Neuronal stem cell (in vitro differentiated cells): Measurements from ENCODE around the gene SPATC1L.
"Not testable (repeated sequence)": the region's sequence is repeated elsewhere in the genome, so short reads cannot be mapped to it uniquely, and the experiment has no call there.

Source experiments
- DNase-seq: peaks from one replicate; pipeline ENCODE4 v3.0.0-alpha.2; 2013; ENCODE audit warnings: low spot score
- H2AFZ ChIP-seq: one replicate; pipeline ENCODE4 v1.6.1; 2013; ENCODE audit warnings: mild to moderate bottlenecking, low read length, inconsistent platforms
- H2AK5ac ChIP-seq: 2 replicates; pipeline ENCODE4 v1.6.1; 2013; ENCODE audit warnings: low read depth, mild to moderate bottlenecking, inconsistent platforms, low read length, moderate library complexity, mixed read lengths
- H2BK120ac ChIP-seq: 2 replicates; pipeline ENCODE4 v1.6.1; 2013; ENCODE audit warnings: low read depth, mild to moderate bottlenecking, inconsistent platforms, low read length, moderate library complexity, mixed read lengths
- H2BK12ac ChIP-seq: one replicate; pipeline ENCODE4 v1.6.1; 2013; ENCODE audit warnings: low read length, inconsistent platforms
- H2BK15ac ChIP-seq: 2 replicates; pipeline ENCODE4 v1.6.1; 2013; ENCODE audit warnings: mild to moderate bottlenecking, low read length, inconsistent platforms, mixed read lengths
- H2BK5ac ChIP-seq: one replicate; pipeline ENCODE4 v1.6.1; 2013; ENCODE audit warnings: inconsistent platforms, mild to moderate bottlenecking, low read length, moderate library complexity
- H3K14ac ChIP-seq: one replicate; pipeline ENCODE4 v1.6.1; 2013; ENCODE audit warnings: low read length, inconsistent platforms
- H3K18ac ChIP-seq: 2 replicates; pipeline ENCODE4 v1.6.1; 2013; ENCODE audit warnings: low read length, inconsistent platforms
- H3K23ac ChIP-seq: 2 replicates; pipeline ENCODE4 v1.6.1; 2013; ENCODE audit warnings: low read depth, mild to moderate bottlenecking, mixed read lengths, low read length, inconsistent platforms; ENCODE audit not compliant: poor library complexity
- H3K27ac ChIP-seq: replicated peaks from 3 replicates; pipeline ENCODE4 v1.5.1; 2013; ENCODE audit warnings: low read length, inconsistent platforms
- H3K27me3 ChIP-seq, 3 experiments: 2 replicates each; pipeline ENCODE4 v1.6.1; 2013; ENCODE audit warnings: low read length in 3 of 3, mild to moderate bottlenecking in 2 of 3, inconsistent platforms in 1 of 3, low read depth in 1 of 3, mixed read lengths in 1 of 3, moderate library complexity in 1 of 3; ENCODE audit not compliant: control insufficient read depth in 3 of 3, insufficient read depth in 3 of 3
- H3K36me3 ChIP-seq, 2 donors: replicated peaks in 1 of 2; 2 replicates each; pipeline ENCODE4 v1.6.1; 2013; ENCODE audit warnings: low read length in 2 of 2; ENCODE audit not compliant: control insufficient read depth in 2 of 2, insufficient read depth in 2 of 2
- H3K4ac ChIP-seq: 2 replicates; pipeline ENCODE4 v1.6.1; 2013; ENCODE audit warnings: inconsistent platforms, mild to moderate bottlenecking, low read length, moderate library complexity
- H3K4me1 ChIP-seq, 2 donors: 1 replicate in 1 of 2; 2 replicates in 1 of 2; pipeline ENCODE4 v1.6.1; 2013; ENCODE audit warnings: low read length in 2 of 2, low read depth in 1 of 2; ENCODE audit not compliant: control insufficient read depth in 2 of 2, insufficient read depth in 1 of 2
- H3K4me2 ChIP-seq: one replicate; pipeline ENCODE4 v1.6.1; 2013; ENCODE audit warnings: mild to moderate bottlenecking, low read length, inconsistent platforms; ENCODE audit not compliant: insufficient read depth, poor library complexity, severe bottlenecking
- H3K4me3 ChIP-seq, 2 donors: 2 replicates each; pipeline ENCODE4 v1.5.1; 2013; ENCODE audit warnings: low read length in 2 of 2, mild to moderate bottlenecking in 2 of 2, inconsistent platforms in 1 of 2, moderate library complexity in 1 of 2
- H3K79me1 ChIP-seq: one replicate; pipeline ENCODE4 v1.6.1; 2013; ENCODE audit warnings: low read depth, mild to moderate bottlenecking, inconsistent platforms, low read length, moderate library complexity
- H3K9ac ChIP-seq: one replicate; pipeline ENCODE4 v1.6.1; 2013; ENCODE audit warnings: mild to moderate bottlenecking, low read depth, low read length, inconsistent platforms; ENCODE audit not compliant: poor library complexity
- H3K9me3 ChIP-seq, 2 donors: replicated peaks in 1 of 2; 2 replicates each; pipeline versions ENCODE3 to v1.6.1; 2013; ENCODE audit warnings: low read length in 2 of 2, mild to moderate bottlenecking in 2 of 2, inconsistent platforms in 1 of 2, low read depth in 1 of 2, mixed read lengths in 1 of 2, moderate library complexity in 1 of 2; ENCODE audit not compliant: control insufficient read depth in 2 of 2, insufficient read depth in 1 of 2
- H4K8ac ChIP-seq: one replicate; pipeline ENCODE4 v1.6.1; 2013; ENCODE audit warnings: low read depth, mild to moderate bottlenecking, inconsistent platforms, low read length, moderate library complexity
- H4K91ac ChIP-seq: one replicate; pipeline ENCODE4 v1.6.1; 2013; ENCODE audit warnings: low read length, low read depth, mild to moderate bottlenecking, inconsistent platforms; ENCODE audit not compliant: poor library complexity
- WGBS, 2 donors: extraction: QIAGEN DNeasy Blood & Tissue Kit; methylation state at CpG; one replicate each; pipeline ENCODE4 v1.1.7; 2013; ENCODE audit warnings: missing lambda C conversion rate in 2 of 2, mixed read lengths in 1 of 2; ENCODE audit not compliant: insufficient read length in 2 of 2, insufficient replicate concordance in 1 of 2; ENCODE audit errors: extremely low coverage in 2 of 2; 5-methylcytosine and 5-hydroxymethylcytosine counted together

The SPATC1L gene

DNA sequence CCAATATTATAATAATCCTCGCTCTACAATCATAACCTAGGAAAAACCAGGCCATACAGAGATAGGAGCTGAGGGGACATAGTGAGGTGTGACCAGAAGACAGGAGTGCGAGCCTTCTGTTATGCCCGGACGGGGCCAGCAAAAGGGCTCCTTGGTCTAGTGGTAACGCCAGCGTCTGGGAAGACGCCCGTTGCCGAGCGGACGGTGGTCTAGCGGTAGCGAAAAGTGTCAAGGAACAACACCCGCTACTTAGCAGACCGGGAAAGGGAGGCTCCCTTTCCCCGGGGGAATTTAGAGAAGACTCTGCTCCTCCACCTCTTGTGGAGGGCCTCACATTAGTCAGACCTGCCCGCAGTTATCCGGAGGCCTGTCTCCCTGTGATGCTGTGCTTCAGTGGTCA is 39.4 kb upstream of the SPATC1L start:
- H3K14ac ChIP-seq, H4K8ac ChIP-seq, H3K23ac ChIP-seq, H3K9ac ChIP-seq, H2BK12ac ChIP-seq, H3K18ac ChIP-seq, H2BK15ac ChIP-seq, H2BK5ac ChIP-seq, H2BK120ac ChIP-seq, H3K4me2 ChIP-seq, H3K27ac ChIP-seq, H4K91ac ChIP-seq, DNase-seq, H3K27me3 ChIP-seq, H3K4me3 ChIP-seq, H2AFZ ChIP-seq, H2AK5ac ChIP-seq, H3K4ac ChIP-seq: not testable (repeated sequence)
- H3K36me3 ChIP-seq: peaks cover 38 to 75% of the 10 kb centered on the region in 2 donors
- no CpG with 5 or more reads among the region's 18 CpGs for WGBS, 2 donors
- H3K9me3 ChIP-seq: peaks cover 2 to 11% of the 10 kb centered on the region in 2 donors
- H3K79me1 ChIP-seq: peaks cover 23% of the 10 kb centered on the region
- peaks cover 16 to 19% of the 10 kb centered on the region in 2 donors for H3K4me1 ChIP-seq

GRCh38 chr21:46223217-46223616 is 39.0 kb upstream of the SPATC1L start:
- peaks cover 38 to 79% of the 10 kb centered on the region in 2 donors for H3K36me3 ChIP-seq
- H2BK12ac ChIP-seq: no peak overlapping the region

DNA sequence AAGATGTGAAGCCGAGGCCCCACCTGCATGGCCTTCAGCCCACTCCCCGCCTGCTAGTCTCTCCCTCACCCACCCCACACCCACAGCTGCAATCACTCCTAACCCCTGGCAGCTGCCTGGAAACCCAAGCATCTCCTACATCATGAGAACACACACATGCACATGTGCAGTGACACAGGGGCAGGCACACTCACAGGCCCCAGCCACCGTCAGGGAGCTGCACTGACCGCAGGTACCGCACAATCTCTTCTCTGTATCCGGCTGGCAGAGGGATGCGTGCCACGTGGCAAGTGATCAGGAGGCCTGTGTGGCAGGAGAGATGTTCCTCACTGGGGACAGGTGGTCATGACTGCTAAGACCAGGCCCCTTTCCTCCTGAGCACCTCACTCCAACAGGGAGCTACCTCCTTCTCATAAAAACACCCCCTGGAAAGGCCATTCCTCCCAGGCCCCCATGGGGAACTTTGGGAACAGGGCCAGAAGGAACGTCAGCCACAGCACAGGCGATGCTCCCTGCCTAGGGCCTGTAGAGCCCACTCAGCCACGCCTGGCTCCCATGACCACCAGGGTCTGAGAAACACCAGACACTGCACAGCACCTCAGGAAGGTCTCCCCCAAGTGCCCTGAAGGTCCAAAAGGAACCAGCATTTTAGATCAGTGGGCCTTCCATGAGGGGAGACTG is 38.3 kb upstream of the SPATC1L start:
- Histone ChIP-seq H3K36me3 (peaks cover 40 to 84% of the 10 kb centered on the region in 2 donors), H3K79me1 (peaks cover 23% of the 10 kb centered on the region), H3K4me2 (no peak overlapping the region), H3K14ac (no peak overlapping the region), H2BK120ac (no peak overlapping the region), H4K91ac (no peak overlapping the region), H2AFZ (no peak overlapping the region), H3K18ac (no peak overlapping the region), H3K9me3 (peaks cover 2 to 11% of the 10 kb centered on the region in 2 donors), H4K8ac (no peak overlapping the region), H3K27ac (no peak overlapping the region), H3K23ac (peak overlapping the region; percentile 9), H3K27me3 (no peaks in the 10 kb centered on the region), H2BK5ac (no peak overlapping the region), H3K4me1 (peaks cover 16 to 19% of the 10 kb centered on the region in 2 donors), H3K4ac (no peak overlapping the region), H3K9ac (no peak overlapping the region), H2BK12ac (no peak overlapping the region), H3K4me3 (no peak overlapping the region), H2BK15ac (no peak overlapping the region), H2AK5ac (no peak overlapping the region)
- no peak for DNase-seq
- WGBS, 2 donors: no CpG with 5 or more reads among the region's 11 CpGs

More at GRCh38 chr21:46223217-46223616, 39.0 kb upstream of the SPATC1L start:
- H3K4ac ChIP-seq: no peak overlapping the region
- H3K4me1 ChIP-seq: peaks cover 16 to 19% of the 10 kb centered on the region in 2 donors
- H3K14ac ChIP-seq: no peak overlapping the region
- H2BK15ac ChIP-seq: no peak overlapping the region
- H3K18ac ChIP-seq: no peak overlapping the region
- no peak overlapping the region for H2AK5ac ChIP-seq
- H4K91ac ChIP-seq: no peak overlapping the region
- no peak overlapping the region for H2BK120ac ChIP-seq
- no peak overlapping the region for H3K4me3 ChIP-seq
- H3K4me2 ChIP-seq: no peak overlapping the region
- no peak overlapping the region for H2BK5ac ChIP-seq
- H3K27ac ChIP-seq: no peak overlapping the region
- peak overlapping the region; percentile 66 for H3K9ac ChIP-seq
- H2AFZ ChIP-seq: no peak overlapping the region
- no peak overlapping the region for H4K8ac ChIP-seq
- no peaks in the 10 kb centered on the region for H3K27me3 ChIP-seq
- H3K9me3 ChIP-seq: peaks cover 2 to 11% of the 10 kb centered on the region in 2 donors
- peaks cover 23% of the 10 kb centered on the region for H3K79me1 ChIP-seq
- no peak overlapping the region for H3K23ac ChIP-seq
- DNase-seq: no peak
- no CpG with 5 or more reads among the region's 7 CpGs for WGBS, 2 donors

- no peak overlapping the region for H2BK15ac ChIP-seq
- H3K27me3 ChIP-seq: no peaks in the 10 kb centered on the region
- peaks cover 23% of the 10 kb centered on the region for H3K79me1 ChIP-seq
- H3K18ac ChIP-seq: no peak overlapping the region
- no peak overlapping the region for H2BK12ac ChIP-seq
- no peak overlapping the region for H4K91ac ChIP-seq
- no peak overlapping the region for H3K14ac ChIP-seq
- H3K4ac ChIP-seq: no peak overlapping the region
- no peak overlapping the region for H2AFZ ChIP-seq
- no peak overlapping the region for H2BK120ac ChIP-seq
- no peak overlapping the region for H3K27ac ChIP-seq
- no peak overlapping the region for H3K23ac ChIP-seq
- no peak overlapping the region for H3K4me3 ChIP-seq
- peaks cover 44 to 85% of the 10 kb centered on the region in 2 donors for H3K36me3 ChIP-seq
- peaks cover 9 to 13% of the 10 kb centered on the region in 2 donors for H3K4me1 ChIP-seq
- H4K8ac ChIP-seq: no peak overlapping the region
- no peak overlapping the region for H3K9ac ChIP-seq
- no peak overlapping the region for H2AK5ac ChIP-seq
- no peak for DNase-seq
- H3K9me3 ChIP-seq: peaks cover 2 to 11% of the 10 kb centered on the region in 2 donors
- no peak overlapping the region for H2BK5ac ChIP-seq
- no peak overlapping the region for H3K4me2 ChIP-seq
- no CpG with 5 or more reads among the region's 16 CpGs for WGBS, 2 donors
These were observed 37.6 kb upstream of the SPATC1L start for GRCh38 chr21:46221664-46222435.
